Measurements from ENCODE around the gene KRTAP5-6.
"Not testable (repeated sequence)": the region's sequence is repeated elsewhere in the genome, so short reads cannot be mapped to it uniquely, and the experiment has no call there.

The KRTAP5-6 gene

DNA sequence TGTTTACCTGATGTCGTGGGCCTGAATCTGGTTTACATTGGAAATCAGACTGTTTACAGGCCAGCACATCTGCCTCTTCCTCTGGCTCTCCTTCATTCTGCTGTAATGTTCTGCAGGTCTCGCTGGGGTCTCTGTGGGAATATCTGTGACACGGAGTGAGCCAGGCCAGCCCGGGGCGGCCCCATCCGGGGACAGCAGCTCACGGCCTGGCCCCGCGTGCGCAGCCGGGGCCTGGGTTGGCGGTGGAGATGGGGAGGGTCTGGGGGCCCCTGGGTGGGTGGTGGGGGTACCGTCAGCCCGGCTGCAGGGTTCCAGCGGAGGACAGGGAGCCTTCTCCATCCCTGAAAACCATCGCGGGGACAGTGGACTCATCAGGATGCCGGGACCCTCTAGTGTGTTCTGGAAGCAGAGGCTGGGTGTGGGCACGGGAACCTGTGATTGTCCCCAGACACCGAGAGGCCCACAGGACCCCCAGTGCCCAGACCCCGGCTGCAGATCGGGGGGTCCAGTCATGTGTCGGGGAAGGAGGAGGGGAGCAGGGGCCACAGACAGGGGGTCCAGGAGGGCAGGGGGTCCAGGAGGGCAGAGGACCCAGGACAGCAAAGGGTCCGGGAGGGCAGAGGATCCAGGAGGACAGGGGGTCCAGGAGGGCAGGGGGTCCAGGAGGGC is 13.0 kb upstream of the KRTAP5-6 start:
- DNase-seq (ENCODE audit: low read depth, low spot score) = not testable (repeated sequence)

DNA sequence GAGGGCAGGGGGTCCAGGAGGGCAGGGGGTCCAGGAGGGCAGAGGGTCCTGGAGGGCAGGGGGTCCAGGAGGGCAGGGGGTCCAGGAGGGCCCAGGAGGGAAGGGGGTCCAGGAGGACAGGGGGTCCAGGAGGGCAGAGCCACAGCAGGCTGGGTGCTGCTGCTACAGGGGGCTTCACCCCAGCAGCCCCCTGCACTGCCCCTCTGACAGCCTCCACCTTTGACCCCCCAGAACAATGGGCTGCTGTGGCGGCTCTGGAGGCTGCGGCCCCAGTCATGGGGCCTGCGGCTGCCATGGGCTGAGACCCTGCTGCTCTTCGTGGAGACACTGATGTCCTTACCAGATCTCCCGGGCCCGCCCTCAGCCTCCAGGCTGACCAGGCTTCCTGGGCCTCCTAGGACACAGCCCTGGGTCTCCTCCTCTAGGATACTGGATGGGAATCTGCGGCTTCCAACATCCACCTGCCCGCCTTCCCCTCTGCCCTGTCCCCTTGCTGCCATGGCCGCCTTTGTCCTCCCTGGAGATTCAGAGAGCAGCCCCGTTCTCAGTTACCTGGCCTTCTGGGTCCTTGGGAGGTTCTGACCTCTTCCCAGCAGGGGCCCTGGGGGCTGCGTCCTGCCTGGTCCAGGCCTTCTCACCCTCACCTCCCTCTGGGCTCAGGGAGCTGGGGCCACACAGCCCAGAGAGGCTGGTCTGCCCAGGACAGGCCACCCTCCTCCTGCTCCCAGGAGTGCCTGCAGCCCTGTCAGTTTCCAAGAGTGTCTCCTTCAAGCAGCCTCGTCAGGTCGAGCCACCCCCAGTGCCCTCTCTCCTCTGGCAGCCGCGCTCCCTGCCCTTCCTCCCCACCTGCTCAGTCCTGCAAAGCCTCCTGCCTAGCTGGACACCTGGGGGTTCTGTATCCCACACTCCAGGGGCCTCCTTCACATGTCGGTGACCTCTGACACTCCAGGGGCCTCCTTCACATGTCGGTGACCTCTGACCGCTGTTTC is 11.8 kb upstream of the KRTAP5-6 start:
- DNase-seq (ENCODE audit: low read depth, low spot score) = not testable (repeated sequence)

GRCh38 chr11:1686220-1686619 is 10.8 kb upstream of the KRTAP5-6 start:
- not testable (repeated sequence) for DNase-seq (ENCODE audit: low read depth, low spot score)

- DNase-seq (ENCODE audit: low read depth, low spot score) = not testable (repeated sequence)
Measured at GRCh38 chr11:1688336-1688947, 8.6 kb upstream of the KRTAP5-6 start.

- DNase-seq (ENCODE audit: low read depth, low spot score) = not testable (repeated sequence)
Measured at GRCh38 chr11:1689250-1690166, 7.5 kb upstream of the KRTAP5-6 start.

DNA sequence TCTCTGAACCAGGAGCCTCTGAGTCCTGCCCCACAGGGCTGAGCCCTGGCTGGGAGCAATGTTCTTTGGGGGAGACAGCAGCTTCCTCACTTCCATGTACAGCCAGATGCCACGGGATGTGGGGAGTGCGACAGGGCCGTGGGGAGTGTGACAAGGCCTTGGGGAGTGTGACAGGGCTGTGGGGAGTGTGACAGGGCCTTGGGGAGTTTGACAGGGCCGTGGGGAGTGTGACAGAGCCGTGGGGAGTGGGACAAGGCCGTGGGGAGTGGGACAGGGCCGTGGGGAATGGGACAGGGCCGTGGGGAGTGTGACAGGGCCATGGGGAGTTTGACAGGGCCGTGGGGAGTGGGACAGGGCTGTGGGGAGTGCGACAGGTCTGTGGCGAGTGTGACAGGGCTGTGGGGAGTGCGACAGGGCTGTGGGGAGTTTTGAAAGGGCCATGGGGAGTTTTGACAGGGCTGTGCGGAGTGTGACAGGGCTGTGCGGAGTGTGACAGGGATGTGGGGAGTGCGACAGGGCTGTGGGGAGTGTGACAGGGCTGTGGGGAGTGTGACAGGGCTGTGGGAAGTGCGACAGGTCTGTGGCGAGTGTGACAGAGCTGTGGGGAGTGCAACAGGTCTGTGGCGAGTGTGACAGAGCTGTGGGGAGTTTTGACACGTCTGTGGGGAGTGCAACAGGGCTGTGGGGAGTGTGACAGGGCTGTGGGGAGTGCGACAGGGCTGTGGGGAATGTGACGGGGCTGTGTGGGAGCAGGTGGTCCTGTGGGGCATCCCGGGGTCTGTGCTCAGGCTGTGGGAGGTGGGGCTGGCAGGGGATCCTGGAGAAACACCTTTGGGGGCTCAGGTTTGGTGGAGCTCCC is 6.6 kb upstream of the KRTAP5-6 start:
- no peak for DNase-seq (ENCODE audit: low read depth, low spot score)

DNA sequence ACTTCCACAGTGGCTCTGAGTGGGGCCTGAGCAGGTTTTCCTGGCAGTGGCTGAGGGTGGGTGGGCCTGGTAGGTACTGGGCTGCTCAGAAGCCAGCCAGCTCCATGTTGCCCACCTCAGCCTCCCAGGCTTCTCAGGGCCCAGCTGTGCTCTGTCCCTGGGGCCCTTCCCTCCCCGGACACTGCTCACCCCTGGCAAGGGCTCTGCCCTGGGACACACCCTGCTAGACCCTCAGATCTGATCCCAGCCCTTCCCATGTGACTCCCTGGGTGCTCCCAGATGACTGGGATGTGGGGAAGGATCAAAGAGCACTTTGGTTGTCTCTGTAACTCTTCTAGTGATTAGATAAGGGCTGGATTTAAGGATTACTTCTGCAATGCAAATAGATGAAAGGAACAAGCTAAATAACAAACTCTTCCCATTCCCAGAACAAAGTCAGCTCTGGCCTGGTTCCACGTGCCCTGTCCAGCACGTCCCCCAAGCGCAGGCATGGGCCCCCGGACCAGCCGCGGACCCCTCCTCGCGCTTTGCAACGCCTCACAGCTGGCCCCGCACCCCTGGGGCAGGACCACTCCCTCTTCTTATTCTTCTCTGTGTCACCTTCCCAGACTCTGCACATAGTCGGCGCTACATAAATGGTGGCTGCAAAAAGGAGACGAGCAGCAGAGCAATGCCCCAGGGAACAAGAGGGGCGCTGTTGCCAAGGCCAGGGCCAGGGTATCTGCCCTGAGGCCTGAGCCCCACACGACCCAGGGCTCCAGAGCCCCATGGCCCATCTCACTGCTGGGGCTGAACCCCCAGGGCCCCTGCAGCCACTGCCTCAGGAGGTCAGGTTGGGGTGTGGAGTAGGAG is 5.7 kb upstream of the KRTAP5-6 start:
- DNase-seq (ENCODE audit: low read depth, low spot score) = no peak

DNA sequence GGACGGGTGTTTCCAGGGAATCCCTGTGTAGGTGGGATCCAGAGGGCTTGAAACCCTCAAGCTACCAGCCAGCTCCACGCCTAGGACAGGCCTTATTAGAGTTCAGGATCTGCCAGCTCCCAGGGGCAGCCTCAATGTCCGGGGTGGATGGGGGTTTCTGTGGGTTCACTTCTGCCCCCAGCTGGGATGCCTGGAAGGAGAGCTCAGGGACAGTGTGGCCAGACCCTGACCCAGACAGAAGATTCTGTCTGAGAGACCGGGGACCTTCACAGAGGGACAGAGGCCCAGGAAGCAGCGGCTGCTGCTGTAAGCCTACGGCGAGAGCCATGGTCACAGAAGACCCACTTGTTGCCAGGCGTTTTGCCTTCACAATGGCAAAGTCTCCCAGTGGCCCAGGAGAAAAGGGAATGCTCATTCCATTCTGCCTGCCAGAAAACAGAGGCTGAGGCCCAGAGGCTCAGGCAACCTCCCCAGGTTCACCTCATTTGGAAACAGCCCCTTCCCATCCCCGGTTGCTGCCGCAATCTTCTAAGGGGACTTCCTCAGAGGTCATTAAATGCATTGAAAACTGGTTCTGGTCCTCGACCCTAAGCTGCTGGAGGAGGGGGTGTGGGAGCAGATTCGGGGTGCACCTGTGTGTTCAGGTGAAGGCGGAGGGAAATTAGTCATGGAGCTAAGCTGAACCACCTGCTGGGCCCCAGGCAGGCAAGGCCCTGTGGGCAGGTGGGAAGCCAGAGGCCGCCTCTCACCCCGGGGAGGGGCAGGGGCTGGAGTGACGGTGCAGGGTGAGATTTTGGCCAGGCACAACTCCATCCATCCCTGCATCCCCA is 4.9 kb upstream of the KRTAP5-6 start:
- no peak for DNase-seq (ENCODE audit: low read depth, low spot score)

DNA sequence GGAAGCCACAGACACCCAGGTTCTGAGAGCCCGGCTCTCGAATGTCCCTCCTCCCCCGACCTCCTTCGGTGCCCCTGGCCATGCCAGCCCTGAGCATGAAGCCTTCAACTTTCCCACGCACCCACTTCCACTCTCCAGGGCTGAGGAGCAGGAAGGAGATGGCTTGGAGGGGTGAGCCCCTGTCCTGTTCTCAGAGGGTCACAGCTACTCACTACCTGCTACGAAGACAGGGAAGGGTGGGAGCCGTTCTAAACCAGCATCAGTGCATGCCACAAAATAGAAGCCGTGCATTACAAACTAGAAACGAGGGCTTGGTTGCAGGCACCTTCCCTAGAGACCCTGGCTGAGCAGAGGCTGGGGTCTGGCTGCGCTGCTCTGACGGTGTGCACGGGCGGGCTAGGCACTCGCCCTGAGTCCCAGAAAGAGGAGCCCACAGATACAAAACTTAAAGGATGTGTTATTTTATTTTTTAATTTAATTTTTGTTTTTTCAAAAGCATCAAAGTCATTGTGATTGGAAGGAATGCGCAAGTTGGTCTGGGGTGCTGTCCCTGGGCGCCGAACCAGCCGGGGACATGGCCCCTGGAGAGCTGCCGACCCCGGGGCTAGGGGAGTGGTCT is 4.2 kb upstream of the KRTAP5-6 start:
- DNase-seq (ENCODE audit: low read depth, low spot score) = no peak

- DNase-seq (ENCODE audit: low read depth, low spot score) = peak; percentile 92
Measured at GRCh38 chr11:1693327-1694063, 3.5 kb upstream of the KRTAP5-6 start.

- DNase-seq (ENCODE audit: low read depth, low spot score) = peak; percentile 92
Measured at GRCh38 chr11:1694064-1694845, 2.7 kb upstream of the KRTAP5-6 start.

DNA sequence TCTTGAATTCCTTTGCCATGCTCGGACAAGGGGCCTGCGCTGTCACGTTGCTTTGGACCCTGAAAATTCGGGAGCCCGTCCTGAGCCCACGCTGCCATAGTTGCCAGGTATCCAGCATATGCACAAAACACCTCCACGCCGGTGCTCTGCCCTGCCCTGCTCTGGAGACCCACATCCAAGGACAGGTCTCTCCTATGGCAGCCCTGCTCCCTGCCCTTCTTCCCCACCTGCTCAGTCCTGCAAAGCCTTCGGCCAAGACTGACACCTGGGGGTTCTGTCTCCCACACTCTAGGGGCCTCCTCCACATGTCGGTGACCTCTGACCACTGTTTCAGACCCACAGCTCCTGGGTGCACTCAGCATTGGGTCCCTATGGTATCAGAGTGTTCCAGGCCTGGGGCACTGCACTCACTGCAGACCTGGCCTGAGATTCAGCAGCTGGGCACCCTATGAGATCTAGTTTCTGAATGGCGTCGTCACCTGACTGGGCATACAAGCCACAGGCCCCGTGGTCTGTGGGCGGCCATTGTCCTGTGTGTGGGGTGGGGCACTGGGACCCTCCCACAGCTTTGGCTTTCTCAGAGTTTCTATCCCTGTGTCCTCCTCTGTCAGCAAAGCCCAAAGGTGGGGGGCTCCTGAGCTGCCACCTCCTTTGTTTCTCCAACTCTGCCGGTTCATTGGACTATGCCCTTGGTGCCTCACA is 2.0 kb upstream of the KRTAP5-6 start:
- DNase-seq (ENCODE audit: low read depth, low spot score) = no peak

DNA sequence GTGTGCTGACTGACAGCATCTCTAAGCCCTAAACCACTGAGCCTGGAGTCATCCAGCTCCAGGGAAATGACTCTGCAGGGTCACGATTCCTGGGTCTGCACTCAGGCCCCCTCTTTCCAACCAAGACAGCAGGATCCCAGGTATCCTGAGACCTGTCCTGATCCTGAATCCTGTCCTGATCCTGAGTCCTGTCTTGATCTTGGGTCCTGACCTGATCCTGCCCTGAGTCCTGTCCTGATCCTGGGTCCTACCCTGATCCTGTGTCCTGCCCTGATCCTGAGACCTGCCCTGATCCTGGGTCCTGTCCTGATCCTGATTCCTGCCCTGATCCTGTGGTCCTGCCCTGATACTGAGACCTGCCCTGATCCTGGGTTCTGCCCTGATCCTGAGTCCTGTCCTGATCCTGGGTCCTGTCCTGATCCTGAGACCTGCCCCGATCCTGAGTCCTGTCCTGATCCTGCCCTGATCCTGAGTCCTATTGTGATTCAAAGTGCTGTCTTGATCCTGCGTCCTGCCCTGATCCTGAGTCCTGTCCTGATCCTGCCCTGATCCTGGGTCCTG is 1.4 kb upstream of the KRTAP5-6 start:
- DNase-seq (ENCODE audit: low read depth, low spot score) = no peak

DNA sequence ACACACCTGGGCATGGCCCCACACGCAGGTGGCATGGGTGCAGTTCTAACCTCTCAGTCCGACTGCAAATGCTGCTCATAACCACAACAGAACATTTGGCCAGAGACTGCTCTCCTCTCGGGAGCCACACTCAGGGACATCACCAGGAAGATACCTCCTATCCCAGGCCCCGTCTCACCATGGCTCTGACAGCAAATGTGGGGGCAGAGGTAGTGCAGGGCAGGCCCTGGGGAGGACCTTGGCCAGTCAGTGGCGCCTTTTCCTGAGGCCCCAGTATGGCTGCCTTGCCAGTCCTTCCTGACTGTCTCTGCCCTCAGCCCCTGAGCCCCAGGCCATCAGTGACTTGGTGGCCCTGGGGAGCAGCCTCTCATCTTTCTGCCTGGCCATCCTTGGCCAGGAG is 2.8 kb downstream of the KRTAP5-6 start:
- DNase-seq (ENCODE audit: low read depth, low spot score) = no peak

- no peak for DNase-seq (ENCODE audit: low read depth, low spot score)
Measured at GRCh38 chr11:1701091-1701807, 4.3 kb downstream of the KRTAP5-6 start.

All from astrocyte of the hippocampus (primary cell).